Liver (tissue), 3 donors: ENCODE data around the gene MTCH1.

ENCODE experiments used
- CTCF ChIP-seq: fragments of 150-350 bp; IDR thresholded peaks from 2 replicates; pipeline ENCODE4 v1.5.1; 2017; ENCODE audit warnings: improper control_type of control experiment, low read depth, low read length; ENCODE audit not compliant: missing input control
- JUND ChIP-seq, 2 donors: IDR thresholded peaks; 2 replicates each; pipeline ENCODE4 v1.6.1; 2016; ENCODE audit warnings: antibody characterized with exemption in 2 of 2
- MAX ChIP-seq: IDR thresholded peaks from 2 replicates; pipeline ENCODE4 v1.6.1; 2016; ENCODE audit warnings: antibody characterized with exemption
- RXRA ChIP-seq, 2 donors: IDR thresholded peaks; 2 replicates each; pipeline ENCODE4 v1.6.1; 2017 to 2018; ENCODE audit warnings: antibody characterized with exemption in 2 of 2, mild to moderate bottlenecking in 1 of 2
- TAF1 ChIP-seq: conservative IDR thresholded peaks from 2 replicates; pipeline ENCODE4 v1.6.1; 2016; ENCODE audit warnings: antibody characterized with exemption, mild to moderate bottlenecking
- donor health status: healthy.
- donor health status: healthy.

GRCh38 chr6:36954262-36954931, 31.6 kb downstream of the MTCH1 start, which contains the start of gene PI16:
- no peak for TF ChIP-seq CTCF
- no peak for TF ChIP-seq MAX
- TF ChIP-seq TAF1 = no peak
- no peak for TF ChIP-seq JUND (IDR thresholded peaks at IDR 0.05)
- TF ChIP-seq RXRA (IDR thresholded peaks at IDR 0.05) = no peak
